HepG2 (cell line): ENCODE data around the gene PMAIP1. TPM values are rescaled to one million over a fixed set of nuclear protein-coding genes. Genes with fewer than 3 reads are reported as not detected.

ENCODE experiments used
- ATAC-seq: fragments of 200-7000 bp; cut with Tn5 transposase; 3 replicates; pipeline ENCODE4 v1.9.1; 2020; ENCODE audit warnings: mild to moderate bottlenecking, moderate library complexity
- BruUV-seq: library from RNA; stranded (reverse); fragments of 400-500 nt; replicated peaks from 2 replicates; lab custom pipeline; 2021; lab: Mats Ljungman, UMichigan
- CTCF ChIA-PET: fragments of 300-600 bp; formaldehyde crosslinking; extraction: SDS; loops from one replicate; lab custom pipeline; 2021; ENCODE audit warnings: low total read pairs, inconsistent platforms, low intra/inter-chr PET ratio; lab: Yijun Ruan, JAX
- POLR2A ChIA-PET: fragments of 350-600 bp; sonication (Branson Sonifier 250); formaldehyde crosslinking; loops from one replicate; lab custom pipeline; 2020; ENCODE audit warnings: antibody characterized with exemption, inconsistent platforms; lab: Yijun Ruan, JAX
- DNase-seq: peaks from one replicate; pipeline ENCODE4 v3.0.0-alpha.2; 2015; ENCODE audit warnings: low spot score
- FAIRE-seq: peaks from 3 replicates; lab custom pipeline; 2011; peaks lifted over from hg19 to GRCh38; lab: Jason Lieb, UNC
- H2AFZ ChIP-seq: one replicate; pipeline ENCODE4 v1.6.1; 2011; ENCODE audit warnings: low read length, inconsistent platforms
- H3K27ac ChIP-seq: fragments of 300-600 bp; 3 replicates; pipeline ENCODE4 v1.8.0; 2011; ENCODE audit warnings: mixed run types, mild to moderate bottlenecking, mixed read lengths, low read length, inconsistent platforms; ENCODE audit not compliant: insufficient read depth; ENCODE audit errors: extremely low read length
- H3K27me3 ChIP-seq, 2 experiments: fragments of 200-600 bp in 1 of 2; 2 replicates in 1 of 2; 3 replicates in 1 of 2; pipeline versions ENCODE4 v1.6.0 to v1.8.0; 2011; ENCODE audit warnings: low read length in 2 of 2, mild to moderate bottlenecking in 2 of 2, moderate library complexity in 2 of 2, inconsistent platforms in 1 of 2; ENCODE audit not compliant: insufficient read depth in 2 of 2, control insufficient read depth in 1 of 2
- H3K36me3 ChIP-seq, 2 experiments: fragments of 200-600 bp in 1 of 2; replicated peaks in 1 of 2; 2 replicates in 1 of 2; 3 replicates in 1 of 2; pipeline versions ENCODE4 v1.5.1 to v1.8.0; 2011; ENCODE audit warnings: low read length in 2 of 2, inconsistent platforms in 1 of 2; ENCODE audit not compliant: insufficient read depth in 2 of 2, control insufficient read depth in 1 of 2
- H3K4me1 ChIP-seq: 2 replicates; pipeline ENCODE4 v1.5.1; 2012; ENCODE audit warnings: low read length, inconsistent platforms; ENCODE audit not compliant: insufficient read depth
- H3K4me2 ChIP-seq: 2 replicates; pipeline ENCODE4 v1.6.0; 2011; ENCODE audit warnings: low read depth, low read length, inconsistent platforms
- H3K4me3 ChIP-seq, 3 experiments: fragments of 200-600 bp in 1 of 3; sonication (generic), shearing (Covaris generic) in 1 of 3; replicated peaks in 1 of 3; 2 replicates each; pipeline ENCODE4 v1.5.1; 2011 to 2016; ENCODE audit warnings: low read length in 3 of 3, inconsistent platforms in 2 of 3, low read depth in 2 of 3, mild to moderate bottlenecking in 2 of 3, control low read depth in 1 of 3, mixed read lengths in 1 of 3; ENCODE audit not compliant: insufficient read depth in 1 of 3
- H3K79me2 ChIP-seq: one replicate; pipeline ENCODE4 v1.6.1; 2011; ENCODE audit warnings: low read length, inconsistent platforms; ENCODE audit not compliant: insufficient read depth
- H3K9ac ChIP-seq: 2 replicates; pipeline ENCODE4 v1.6.0; 2011; ENCODE audit warnings: mild to moderate bottlenecking, low read depth, low read length, inconsistent platforms; ENCODE audit not compliant: insufficient read depth
- H3K9me3 ChIP-seq: 2 replicates; pipeline ENCODE4 v1.5.1; 2012; ENCODE audit warnings: mild to moderate bottlenecking, low read length
- H4K20me1 ChIP-seq: 2 replicates; pipeline ENCODE4 v1.6.0; 2011; ENCODE audit warnings: inconsistent platforms, mild to moderate bottlenecking, low read length, moderate library complexity; ENCODE audit not compliant: insufficient read depth
- ASH2L ChIP-seq: fragments of 300-600, 200-600 bp; sonication (generic); IDR thresholded peaks from 2 replicates; pipeline ENCODE4 v1.7.0; 2017; ENCODE audit warnings: low read depth, mild to moderate bottlenecking, moderate library complexity, mixed read lengths, low read length; ENCODE audit not compliant: insufficient read length
- KAT7 ChIP-seq: IDR thresholded peaks from 2 replicates; pipeline ENCODE4 v1.6.1; 2018; ENCODE audit warnings: borderline replicate concordance, missing compliant biosample characterization
- MAFF ChIP-seq: IDR thresholded peaks from 2 replicates; pipeline ENCODE4 v1.6.1; 2011; ENCODE audit warnings: low read depth, low read length, improper control_type of control experiment
- MAFK ChIP-seq, 2 experiments: IDR thresholded peaks in 1 of 2; conservative IDR thresholded peaks in 1 of 2; 2 replicates each; pipeline ENCODE4 v1.6.1; 2011; ENCODE audit warnings: improper control_type of control experiment in 2 of 2, low read length in 2 of 2
- MBD4 ChIP-seq: IDR thresholded peaks from 2 replicates; pipeline ENCODE4 v1.6.1; 2012; ENCODE audit warnings: low read length, inconsistent platforms, borderline replicate concordance
- MEF2D ChIP-seq: sonication (generic); formaldehyde crosslinking; IDR thresholded peaks from 2 replicates; pipeline ENCODE4 v1.5.1; 2020; ENCODE audit warnings: mild to moderate bottlenecking, missing genetic modification reagents
- PRDM15 ChIP-seq: sonication (generic); formaldehyde crosslinking; IDR thresholded peaks from 2 replicates; pipeline ENCODE4 v1.4.0; 2020; ENCODE audit warnings: missing genetic modification reagents
- ZNF567 ChIP-seq: sonication (generic); formaldehyde crosslinking; IDR thresholded peaks from 2 replicates; pipeline ENCODE4 v1.8.1; 2023; ENCODE audit warnings: mild to moderate bottlenecking, missing genetic modification reagents, borderline replicate concordance
- WGBS: methylation state at CpG from one replicate; pipeline ENCODE4 v1.1.6; 2017; ENCODE audit warnings: low lambda C conversion rate; 5-methylcytosine and 5-hydroxymethylcytosine counted together
- in situ Hi-C: cut with HindIII; loops from 2 replicates; pipeline ENCODE4 v1.10.0; 2017; ENCODE audit warnings: low pct_unique_long_range_greater_than_20kb; ENCODE audit not compliant: extremely low pct_ligation_motif_present
- intact Hi-C: fragments of 100-400 bp; cut with micrococcal nuclease; formaldehyde crosslinking; loops from one replicate; pipeline ENCODE4 v1.10.0; 2022; ENCODE audit not compliant: unreplicated experiment
- polyA plus RNA-seq, 8 experiments: library from polyadenylated mRNA; depleted of rRNA in 3 of 8; stranded (reverse) in 7 of 8; unstranded in 1 of 8; fragments of >200 nt; fragmentation: Illumina TruSeq in 4 of 8; extraction: Trizol in 4 of 8; gene quantifications; 2 replicates each; pipeline versions ENCODE4 v1.2.1 to v1.2.3, GENCODE V29; 2011 to 2016; ENCODE audit warnings: low read depth in 4 of 8, missing spikeins in 1 of 8, mixed read lengths in 1 of 8; ENCODE audit not compliant: insufficient read depth in 1 of 8
- total RNA-seq, 5 experiments: library from RNA; depleted of rRNA; stranded (reverse); fragments of >200 nt; fragmentation: Illumina TruSeq; extraction: Trizol; gene quantifications; 2 replicates each; pipeline ENCODE4 v1.2.3, GENCODE V29; 2016; ENCODE audit warnings: low read depth in 1 of 5

The PMAIP1 gene
- total and polyA plus RNA-seq, 2 of the 13 experiments (the other 11 are each of a cell fraction or from before 2014, with no cell fraction given): 1.5 to 1.7 TPM

- POLR2A ChIA-PET: no interaction called here
- TF ChIP-seq MAFK (conservative IDR thresholded peaks at IDR 0.05 in 1 of 2, IDR thresholded peaks at IDR 0.05 in 1 of 2; ENCODE audit: low read length in 2 of 2) (peak; percentile 17 to 63; a peak in 2 of 4 replicates), MBD4 (no peak), MAFF (peak; percentile 35; the same call in 1 of the 2 replicates)
- H2AFZ ChIP-seq: no peak overlapping the region
- H3K9ac ChIP-seq: no peak overlapping the region
- H3K4me1 ChIP-seq: no peaks in the 10 kb centered on the region
- no peak for DNase-seq
- FAIRE-seq: no peak
- H4K20me1 ChIP-seq: no peaks in the 10 kb centered on the region
- no peak overlapping the region for H3K4me2 ChIP-seq
- in situ Hi-C loops (no loop called here), intact Hi-C loops (no loop called here)
- CTCF ChIA-PET: no interaction called here
- no peaks in the 10 kb centered on the region for H3K79me2 ChIP-seq
- H3K27ac ChIP-seq: no peak overlapping the region
- no peak overlapping the region for H3K4me3 ChIP-seq
- BruUV-seq: no TSS peak
- ATAC-seq: no peak
- H3K27me3 ChIP-seq: no peaks in the 10 kb centered on the region
- no peaks in the 10 kb centered on the region for H3K36me3 ChIP-seq
- no peaks in the 10 kb centered on the region for H3K9me3 ChIP-seq
- WGBS: 70% methylated on average over 8 of the region's 8 CpGs
Measured at GRCh38 chr18:59902993-59903610, 3.3 kb downstream of the PMAIP1 start.

- no peaks in the 10 kb centered on the region for H4K20me1 ChIP-seq
- CTCF ChIA-PET: no interaction called here
- intact Hi-C loops (no loop called here), in situ Hi-C loops (no loop called here)
- H3K9ac ChIP-seq: no peak overlapping the region
- POLR2A ChIA-PET: no interaction called here
- H3K27me3 ChIP-seq: 0 out of 5 replicates have a peak, but pooled peaks cover 0 to 3% of the 10 kb centered on the region in 2 experiments
- no TSS peak for BruUV-seq
- TF ChIP-seq KAT7: no peak
- TF ChIP-seq ASH2L: no peak
- no peak for TF ChIP-seq PRDM15
- TF ChIP-seq MEF2D (CRISPR knock-in tag): no peak
- no peak for TF ChIP-seq ZNF567
- WGBS: 27% methylated on average over 1 of the region's 1 CpG
- H3K9me3 ChIP-seq: no peaks in the 10 kb centered on the region
- no peaks in the 10 kb centered on the region for H3K36me3 ChIP-seq
- H3K4me2 ChIP-seq: no peak overlapping the region
- H2AFZ ChIP-seq: no peak overlapping the region
- DNase-seq (no peak), ATAC-seq (no peak), FAIRE-seq (no peak)
- no peaks in the 10 kb centered on the region for H3K4me1 ChIP-seq
- no peaks in the 10 kb centered on the region for H3K79me2 ChIP-seq
- H3K27ac ChIP-seq: no peak overlapping the region
- H3K4me3 ChIP-seq: no peak overlapping the region
Measured at GRCh38 chr18:59904011-59904601, 4.3 kb downstream of the PMAIP1 start.
